ENCODE measurements around the gene SPTBN4.
"Not testable (repeated sequence)": the region's sequence is repeated elsewhere in the genome, so short reads cannot be mapped to it uniquely, and the experiment has no call there.

Gene SPTBN4

GRCh38 chr19:40472516-40472915, 5.7 kb downstream of the SPTBN4 start (continued):
- TF ChIP-seq PRDM2 (tag by site-specific recombination; IDR thresholded peaks at IDR 0.05; ENCODE audit: borderline replicate concordance) (no peak), ZNF23 (tag by site-specific recombination; IDR thresholded peaks at IDR 0.05; ENCODE audit: borderline replicate concordance) (no peak), ZNF530 (tag by site-specific recombination; IDR thresholded peaks at IDR 0.05; ENCODE audit: low read depth) (no peak)
- TF ChIP-seq, protein P1, sequence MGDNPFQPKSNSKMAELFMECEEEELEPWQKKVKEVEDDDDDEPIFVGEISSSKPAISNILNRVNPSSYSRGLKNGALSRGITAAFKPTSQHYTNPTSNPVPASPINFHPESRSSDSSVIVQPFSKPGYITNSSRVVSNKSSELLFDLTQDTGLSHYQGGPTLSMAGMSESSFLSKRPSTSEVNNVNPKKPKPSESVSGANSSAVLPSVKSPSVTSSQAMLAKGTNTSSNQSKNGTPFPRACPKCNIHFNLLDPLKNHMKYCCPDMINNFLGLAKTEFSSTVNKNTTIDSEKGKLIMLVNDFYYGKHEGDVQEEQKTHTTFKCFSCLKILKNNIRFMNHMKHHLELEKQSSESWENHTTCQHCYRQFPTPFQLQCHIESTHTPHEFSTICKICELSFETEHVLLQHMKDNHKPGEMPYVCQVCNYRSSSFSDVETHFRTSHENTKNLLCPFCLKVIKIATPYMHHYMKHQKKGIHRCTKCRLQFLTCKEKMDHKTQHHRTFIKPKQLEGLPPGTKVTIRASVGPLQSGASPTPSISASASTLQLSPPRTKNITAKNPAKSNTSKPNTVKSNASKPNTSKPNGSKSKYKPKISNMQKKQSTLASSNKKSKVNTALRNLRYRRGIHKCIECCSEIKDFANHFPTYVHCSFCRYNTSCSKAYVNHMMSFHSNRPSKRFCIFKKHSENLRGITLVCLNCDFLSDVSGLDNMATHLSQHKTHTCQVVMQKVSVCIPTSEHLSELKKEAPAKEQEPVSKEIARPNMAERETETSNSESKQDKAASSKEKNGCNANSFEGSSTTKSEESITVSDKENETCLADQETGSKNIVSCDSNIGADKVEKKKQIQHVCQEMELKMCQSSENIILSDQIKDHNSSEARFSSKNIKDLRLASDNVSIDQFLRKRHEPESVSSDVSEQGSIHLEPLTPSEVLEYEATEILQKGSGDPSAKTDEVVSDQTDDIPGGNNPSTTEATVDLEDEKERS (tag by site-specific recombination; IDR thresholded peaks at IDR 0.05), result no peak

- no peak overlapping the region for H3K4me3 ChIP-seq (ENCODE audit: low read depth, low read length)
- ChIA-PET CTCF (interaction anchor here (0.6 to 1.0 kb wide), 3 partner anchors 24 to 188 kb away, joined by 3 to 6 read pairs (median 4); no protein-coding TSS in a partner anchor), POLR2A (interaction anchor here (1.1 kb wide), 1 partner anchor 9 kb away, joined by 3 read pairs; the partner anchor contains the start of gene BLVRB)
- no peak for TF ChIP-seq ZNF280C (tag by site-specific recombination; IDR thresholded peaks at IDR 0.05)
- TF ChIP-seq ZNF121 (tag by site-specific recombination; IDR thresholded peaks at IDR 0.05), result peak; percentile 93
- no peaks in the 10 kb centered on the region for H3K4me1 ChIP-seq (ENCODE audit: control insufficient read depth, insufficient read depth, low read length)
- H3K9me3 ChIP-seq (ENCODE audit: control insufficient read depth, insufficient read depth, low read depth, low read length), result no peaks in the 10 kb centered on the region; the same call in 1 of the 2 replicates
- H3K27ac ChIP-seq (ENCODE audit: extremely low read depth, low read depth, low read length), result no peak overlapping the region
- no peaks in the 10 kb centered on the region; a peak in 1 of 3 replicates for H3K36me3 ChIP-seq (ENCODE audit: control insufficient read depth in 2 of 2, insufficient read depth in 1 of 2, low read length in 2 of 2)
Measured at GRCh38 chr19:40474737-40475136, 7.9 kb downstream of the SPTBN4 start.

DNA sequence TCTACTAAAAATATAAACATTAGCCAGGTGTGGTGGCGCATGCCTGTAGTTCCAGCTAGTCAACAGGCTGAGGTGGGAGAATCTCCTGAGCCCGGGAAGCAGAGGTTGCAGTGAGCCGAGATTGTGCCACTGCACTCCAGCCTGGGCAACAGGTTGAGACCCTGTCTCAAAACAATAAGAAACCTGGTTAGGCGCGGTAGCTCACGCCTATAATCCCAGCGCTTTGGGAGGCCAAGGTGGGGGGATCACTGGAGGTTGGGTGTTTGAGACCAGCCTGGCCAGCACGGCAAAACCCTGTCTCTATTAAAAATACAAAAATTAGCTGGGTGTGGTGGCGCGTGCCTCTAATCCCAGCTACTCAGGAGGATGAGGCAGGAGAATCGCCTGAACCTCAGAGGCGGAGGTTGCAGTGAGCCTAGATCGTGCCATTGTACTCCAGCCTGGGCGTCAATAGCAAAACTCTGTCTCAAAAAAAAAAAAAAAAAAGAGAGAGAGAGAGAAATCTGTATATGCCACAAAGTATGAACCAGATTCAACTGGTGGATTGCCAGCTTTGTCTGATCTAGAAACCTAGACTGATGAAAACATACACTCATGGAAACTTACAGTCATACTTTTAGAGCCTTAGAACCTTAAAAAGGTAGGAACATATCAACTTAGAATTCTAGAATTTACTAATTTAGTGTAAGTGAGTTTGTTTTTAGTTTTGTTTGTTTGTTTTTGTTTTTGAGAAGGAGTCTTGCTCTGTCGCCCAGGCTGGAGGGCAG, 9.3 kb downstream of the SPTBN4 start:
- not testable (repeated sequence) for H3K27ac ChIP-seq (ENCODE audit: extremely low read depth, low read depth, low read length); H3K4me3 ChIP-seq (ENCODE audit: low read depth, low read length); H3K9me3 ChIP-seq (ENCODE audit: control insufficient read depth, insufficient read depth, low read depth, low read length); H3K4me1 ChIP-seq (ENCODE audit: control insufficient read depth, insufficient read depth, low read length); H3K36me3 ChIP-seq (ENCODE audit: control insufficient read depth in 2 of 2, insufficient read depth in 1 of 2, low read length in 2 of 2)
- TF ChIP-seq SCRT1 (tag by site-specific recombination; IDR thresholded peaks at IDR 0.05; ENCODE audit: borderline replicate concordance), result peak; percentile 93
- 0 out of 2 replicates have a peak, but pooled peaks have one; percentile 5 for TF ChIP-seq KLF8 (tag by site-specific recombination; IDR thresholded peaks at IDR 0.05)
- peak; percentile 90 for TF ChIP-seq SCRT2 (tag by site-specific recombination; IDR thresholded peaks at IDR 0.05)
- TF ChIP-seq GFI1B (tag by site-specific recombination; IDR thresholded peaks at IDR 0.05), result 0 out of 2 replicates have a peak, but pooled peaks have one; percentile 28
- CTCF ChIA-PET, result interaction anchor here (0.5 to 3.7 kb wide), 6 partner anchors 11 to 1430 kb away, joined by 3 to 27 read pairs (median 4); partner anchors contain the start of gene BLVRB
- POLR2A ChIA-PET, result interaction anchor here (0.7 to 1.5 kb wide), 3 partner anchors 10 to 50 kb away, joined by 3 to 12 read pairs (median 4); partner anchors contain the start of genes BLVRB and SERTAD1

Measured in HEK293 (cell line).